Measurements from ENCODE around the gene EPHB2. TPM values are rescaled to one million over a fixed set of nuclear protein-coding genes. Genes with fewer than 3 reads are reported as not detected.

The EPHB2 gene
- total and polyA plus RNA-seq, 2 donors (not counting 1 experiment from before 2014, with no cell fraction given) = 0.07 to 0.39 TPM

DNA sequence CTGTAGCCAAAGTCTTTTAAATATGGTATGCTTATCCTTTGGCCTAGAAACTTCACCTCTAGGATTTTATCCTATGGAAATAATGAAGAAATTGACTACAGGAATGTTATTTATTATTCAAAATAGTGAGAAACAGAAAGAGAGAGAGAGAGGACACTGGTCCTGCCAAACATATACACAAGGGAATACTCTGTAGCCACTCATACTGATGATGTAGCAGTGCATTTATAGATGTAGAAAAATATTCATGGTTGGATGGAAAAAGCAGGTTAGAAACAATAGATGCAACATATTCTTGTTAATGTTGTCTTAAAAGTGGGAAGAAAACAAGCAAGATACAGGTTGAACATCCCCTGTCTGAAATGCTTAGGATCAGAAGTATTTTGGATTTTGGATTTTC, 22.2 kb upstream of the EPHB2 start:
- no peak overlapping the region for H3K27ac Mint-ChIP-seq
- ATAC-seq (ENCODE audit: low read depth) (no peak), DNase-seq (no peak)
- Histone ChIP-seq H2AFZ (ENCODE audit: insufficient read depth, low read depth, low read length, poor library complexity, severe bottlenecking) (no peak overlapping the region), H3K36me3 (replicated peaks in 1 of 2; ENCODE audit: control extremely low read depth in 1 of 2, control insufficient read depth in 1 of 2, extremely low read depth in 1 of 2, insufficient read depth in 2 of 2, low read length in 1 of 2) (no peaks in the 10 kb centered on the region), H3K4me1 (ENCODE audit: control insufficient read depth in 2 of 2, insufficient read depth in 2 of 2, low read length in 2 of 2) (no peaks in the 10 kb centered on the region), H3K27ac (ENCODE audit: low read length in 2 of 2) (no peak overlapping the region), H4K20me1 (ENCODE audit: control insufficient read depth, insufficient read depth, low read length, poor library complexity, severe bottlenecking) (no peaks in the 10 kb centered on the region), H3K9me3 (ENCODE audit: control extremely low read depth in 1 of 3, control insufficient read depth in 2 of 3, insufficient read depth in 1 of 3, low read length in 2 of 3) (no peaks in the 10 kb centered on the region), H3K79me2 (ENCODE audit: control insufficient read depth, insufficient read depth, low read length) (no peaks in the 10 kb centered on the region), H3K27me3 (replicated peaks in 1 of 4; ENCODE audit: control extremely low read depth in 1 of 4, control insufficient read depth in 3 of 4, insufficient read depth in 4 of 4, low read length in 3 of 4) (peaks cover 0 to 3% (median 0%) of the 10 kb centered on the region in 4 experiments), H3K4me2 (replicated peaks; ENCODE audit: low read depth, low read length, poor library complexity, severe bottlenecking) (no peak overlapping the region), H3K4me3 (ENCODE audit: control extremely low read depth in 1 of 5, extremely low read depth in 1 of 5, insufficient read depth in 1 of 5, low read depth in 2 of 5, low read length in 4 of 5) (no peak overlapping the region), H3K9ac (ENCODE audit: low read length) (no peak overlapping the region)
- no peaks in the 10 kb centered on the region for H3K4me1 Mint-ChIP-seq
- H3K27me3 Mint-ChIP-seq = peaks cover 30% of the 10 kb centered on the region
- no peak overlapping the region for H3K4me3 Mint-ChIP-seq
- ChIA-PET POLR2A (no interaction called here), CTCF (interaction anchor here (1.1 kb wide), 1 partner anchor 17 kb away, joined by 4 read pairs; no protein-coding TSS in a partner anchor)
- intact Hi-C loops (cut with micrococcal nuclease) = no loop called here
- TF ChIP-seq EZH2 (IDR thresholded peaks at IDR 0.05; ENCODE audit: borderline replicate concordance, insufficient read depth, low read depth, low read length, poor library complexity, severe bottlenecking) = no peak
- TF ChIP-seq, protein P1, sequence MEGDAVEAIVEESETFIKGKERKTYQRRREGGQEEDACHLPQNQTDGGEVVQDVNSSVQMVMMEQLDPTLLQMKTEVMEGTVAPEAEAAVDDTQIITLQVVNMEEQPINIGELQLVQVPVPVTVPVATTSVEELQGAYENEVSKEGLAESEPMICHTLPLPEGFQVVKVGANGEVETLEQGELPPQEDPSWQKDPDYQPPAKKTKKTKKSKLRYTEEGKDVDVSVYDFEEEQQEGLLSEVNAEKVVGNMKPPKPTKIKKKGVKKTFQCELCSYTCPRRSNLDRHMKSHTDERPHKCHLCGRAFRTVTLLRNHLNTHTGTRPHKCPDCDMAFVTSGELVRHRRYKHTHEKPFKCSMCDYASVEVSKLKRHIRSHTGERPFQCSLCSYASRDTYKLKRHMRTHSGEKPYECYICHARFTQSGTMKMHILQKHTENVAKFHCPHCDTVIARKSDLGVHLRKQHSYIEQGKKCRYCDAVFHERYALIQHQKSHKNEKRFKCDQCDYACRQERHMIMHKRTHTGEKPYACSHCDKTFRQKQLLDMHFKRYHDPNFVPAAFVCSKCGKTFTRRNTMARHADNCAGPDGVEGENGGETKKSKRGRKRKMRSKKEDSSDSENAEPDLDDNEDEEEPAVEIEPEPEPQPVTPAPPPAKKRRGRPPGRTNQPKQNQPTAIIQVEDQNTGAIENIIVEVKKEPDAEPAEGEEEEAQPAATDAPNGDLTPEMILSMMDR (IDR thresholded peaks at IDR 0.05) = no peak
- no peaks in the 10 kb centered on the region for H3K9me3 Mint-ChIP-seq (ENCODE audit: insufficient read depth)

DNA sequence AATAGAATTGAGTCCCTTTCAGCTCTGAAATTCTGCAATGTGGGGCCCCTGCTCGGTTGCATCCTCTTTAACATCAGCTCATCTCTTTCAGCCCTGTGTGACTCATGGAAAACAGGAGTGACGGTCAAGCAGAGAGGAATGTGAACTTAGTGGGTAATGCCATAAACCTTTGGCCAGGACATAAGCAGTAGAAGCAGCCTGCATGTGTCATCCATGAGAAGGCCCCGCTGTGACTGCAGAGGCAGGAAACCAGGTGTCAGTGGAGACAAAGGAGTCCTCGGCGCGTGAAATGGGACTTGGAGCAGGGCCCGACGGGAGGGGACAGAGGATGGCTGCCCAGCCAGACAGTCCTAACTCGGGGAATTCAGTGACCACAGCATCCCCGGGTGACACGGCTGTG, 21.1 kb upstream of the EPHB2 start:
- no peak for ATAC-seq (ENCODE audit: low read depth)
- ChIA-PET POLR2A (no interaction called here), CTCF (no interaction called here)
- H3K4me3 Mint-ChIP-seq = no peak overlapping the region
- intact Hi-C loops (cut with micrococcal nuclease) = no loop called here
- Histone ChIP-seq H3K4me3 (ENCODE audit: control extremely low read depth in 1 of 5, extremely low read depth in 1 of 5, insufficient read depth in 1 of 5, low read depth in 2 of 5, low read length in 4 of 5) (no peak overlapping the region), H3K27ac (ENCODE audit: low read length in 2 of 2) (no peak overlapping the region), H3K9ac (ENCODE audit: low read length) (no peak overlapping the region), H4K20me1 (ENCODE audit: control insufficient read depth, insufficient read depth, low read length, poor library complexity, severe bottlenecking) (no peaks in the 10 kb centered on the region), H3K4me2 (replicated peaks; ENCODE audit: low read depth, low read length, poor library complexity, severe bottlenecking) (no peak overlapping the region), H3K4me1 (ENCODE audit: control insufficient read depth in 2 of 2, insufficient read depth in 2 of 2, low read length in 2 of 2) (no peaks in the 10 kb centered on the region), H3K27me3 (replicated peaks in 1 of 4; ENCODE audit: control extremely low read depth in 1 of 4, control insufficient read depth in 3 of 4, insufficient read depth in 4 of 4, low read length in 3 of 4) (peaks cover 0 to 3% (median 0%) of the 10 kb centered on the region in 4 experiments), H2AFZ (ENCODE audit: insufficient read depth, low read depth, low read length, poor library complexity, severe bottlenecking) (no peak overlapping the region), H3K36me3 (replicated peaks in 1 of 2; ENCODE audit: control extremely low read depth in 1 of 2, control insufficient read depth in 1 of 2, extremely low read depth in 1 of 2, insufficient read depth in 2 of 2, low read length in 1 of 2) (no peaks in the 10 kb centered on the region), H3K9me3 (ENCODE audit: control extremely low read depth in 1 of 3, control insufficient read depth in 2 of 3, insufficient read depth in 1 of 3, low read length in 2 of 3) (no peaks in the 10 kb centered on the region), H3K79me2 (ENCODE audit: control insufficient read depth, insufficient read depth, low read length) (no peaks in the 10 kb centered on the region)
- H3K27me3 Mint-ChIP-seq = peaks cover 22% of the 10 kb centered on the region
- TF ChIP-seq, protein P1 (IDR thresholded peaks at IDR 0.05) = no peak
- TF ChIP-seq EZH2 (IDR thresholded peaks at IDR 0.05; ENCODE audit: borderline replicate concordance, insufficient read depth, low read depth, low read length, poor library complexity, severe bottlenecking) = no peak
- no peak overlapping the region for H3K27ac Mint-ChIP-seq
- no peaks in the 10 kb centered on the region for H3K9me3 Mint-ChIP-seq (ENCODE audit: insufficient read depth)
- DNase-seq = no peak
- WGBS (ENCODE audit: insufficient coverage) = 96% methylated on average over 9 of the region's 11 CpGs
- H3K4me1 Mint-ChIP-seq = no peaks in the 10 kb centered on the region

Measured in B cell (primary cell).